GM13977 (cell line): ENCODE measurements around the gene FZD2.
A peak's percentile ranks its signal among the peaks of the same experiment; 100 is the strongest.

ENCODE experiments used
- DNase-seq: peaks from one replicate; pipeline ENCODE4 v3.0.0; 2012; ENCODE audit warnings: low spot score
- in situ Hi-C: fragments of 300-500 bp; cut with MboI; formaldehyde crosslinking; loops from one replicate; pipeline ENCODE4 v1.12.0; 2022; ENCODE audit warnings: low sequenced_read_pairs, low pct_unique_long_range_greater_than_20kb, mixed read lengths, inconsistent platforms; ENCODE audit not compliant: unreplicated experiment
- TF ChIP-seq, protein P1 (sequence below): IDR thresholded peaks from 2 replicates; pipeline ENCODE4 v1.5.1; 2012; ENCODE audit warnings: mild to moderate bottlenecking, control low read depth; ENCODE audit not compliant: insufficient read depth; ENCODE audit errors: extremely low read depth, missing control alignments

FZD2 gene

DNA sequence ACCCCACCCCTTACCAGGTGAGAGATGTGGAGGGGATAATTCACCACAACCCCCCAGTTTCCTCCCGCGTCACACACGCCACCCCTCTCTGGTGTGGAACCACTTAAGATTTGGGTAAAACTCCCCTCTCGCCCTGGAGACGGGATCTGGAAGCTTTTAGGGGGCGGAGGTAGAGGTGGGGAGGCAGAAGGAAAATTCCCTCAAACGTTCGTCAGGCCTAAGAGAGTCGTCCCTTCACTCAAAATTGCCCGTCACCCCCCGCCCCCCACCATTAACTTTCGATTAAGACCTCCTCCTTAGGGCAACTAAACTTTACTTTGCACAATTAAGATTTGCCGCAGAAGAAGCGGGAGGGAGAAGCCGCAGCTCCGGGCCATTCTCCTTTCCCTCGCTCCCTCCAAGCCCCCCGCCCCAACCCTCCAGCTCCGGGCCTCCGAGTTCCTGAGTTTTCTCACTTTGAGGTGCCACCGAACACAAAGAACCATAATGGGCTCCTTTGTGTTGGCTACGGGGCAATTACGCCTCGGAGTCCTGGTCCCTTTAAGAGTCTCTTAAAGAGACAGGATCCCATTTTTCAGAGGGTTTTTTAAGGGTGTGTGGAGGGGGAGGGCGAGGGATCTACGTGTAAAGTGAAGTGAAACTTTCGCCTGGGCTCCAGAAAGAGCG lies 985 bp upstream of the FZD2 start:
- in situ Hi-C loops = no loop called here
- TF ChIP-seq, protein P1, sequence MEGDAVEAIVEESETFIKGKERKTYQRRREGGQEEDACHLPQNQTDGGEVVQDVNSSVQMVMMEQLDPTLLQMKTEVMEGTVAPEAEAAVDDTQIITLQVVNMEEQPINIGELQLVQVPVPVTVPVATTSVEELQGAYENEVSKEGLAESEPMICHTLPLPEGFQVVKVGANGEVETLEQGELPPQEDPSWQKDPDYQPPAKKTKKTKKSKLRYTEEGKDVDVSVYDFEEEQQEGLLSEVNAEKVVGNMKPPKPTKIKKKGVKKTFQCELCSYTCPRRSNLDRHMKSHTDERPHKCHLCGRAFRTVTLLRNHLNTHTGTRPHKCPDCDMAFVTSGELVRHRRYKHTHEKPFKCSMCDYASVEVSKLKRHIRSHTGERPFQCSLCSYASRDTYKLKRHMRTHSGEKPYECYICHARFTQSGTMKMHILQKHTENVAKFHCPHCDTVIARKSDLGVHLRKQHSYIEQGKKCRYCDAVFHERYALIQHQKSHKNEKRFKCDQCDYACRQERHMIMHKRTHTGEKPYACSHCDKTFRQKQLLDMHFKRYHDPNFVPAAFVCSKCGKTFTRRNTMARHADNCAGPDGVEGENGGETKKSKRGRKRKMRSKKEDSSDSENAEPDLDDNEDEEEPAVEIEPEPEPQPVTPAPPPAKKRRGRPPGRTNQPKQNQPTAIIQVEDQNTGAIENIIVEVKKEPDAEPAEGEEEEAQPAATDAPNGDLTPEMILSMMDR = no peak
- peak; percentile 81 for DNase-seq

DNA sequence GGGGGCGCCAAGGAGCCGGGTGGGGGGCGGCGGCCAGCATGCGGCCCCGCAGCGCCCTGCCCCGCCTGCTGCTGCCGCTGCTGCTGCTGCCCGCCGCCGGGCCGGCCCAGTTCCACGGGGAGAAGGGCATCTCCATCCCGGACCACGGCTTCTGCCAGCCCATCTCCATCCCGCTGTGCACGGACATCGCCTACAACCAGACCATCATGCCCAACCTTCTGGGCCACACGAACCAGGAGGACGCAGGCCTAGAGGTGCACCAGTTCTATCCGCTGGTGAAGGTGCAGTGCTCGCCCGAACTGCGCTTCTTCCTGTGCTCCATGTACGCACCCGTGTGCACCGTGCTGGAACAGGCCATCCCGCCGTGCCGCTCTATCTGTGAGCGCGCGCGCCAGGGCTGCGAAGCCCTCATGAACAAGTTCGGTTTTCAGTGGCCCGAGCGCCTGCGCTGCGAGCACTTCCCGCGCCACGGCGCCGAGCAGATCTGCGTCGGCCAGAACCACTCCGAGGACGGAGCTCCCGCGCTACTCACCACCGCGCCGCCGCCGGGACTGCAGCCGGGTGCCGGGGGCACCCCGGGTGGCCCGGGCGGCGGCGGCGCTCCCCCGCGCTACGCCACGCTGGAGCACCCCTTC lies 484 bp downstream of the FZD2 start:
- in situ Hi-C loops = no loop called here
- TF ChIP-seq, protein P1 = no peak
- peak; percentile 50 for DNase-seq

DNA sequence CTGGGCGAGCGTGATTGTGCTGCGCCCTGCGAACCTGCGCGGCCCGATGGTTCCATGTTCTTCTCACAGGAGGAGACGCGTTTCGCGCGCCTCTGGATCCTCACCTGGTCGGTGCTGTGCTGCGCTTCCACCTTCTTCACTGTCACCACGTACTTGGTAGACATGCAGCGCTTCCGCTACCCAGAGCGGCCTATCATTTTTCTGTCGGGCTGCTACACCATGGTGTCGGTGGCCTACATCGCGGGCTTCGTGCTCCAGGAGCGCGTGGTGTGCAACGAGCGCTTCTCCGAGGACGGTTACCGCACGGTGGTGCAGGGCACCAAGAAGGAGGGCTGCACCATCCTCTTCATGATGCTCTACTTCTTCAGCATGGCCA lies 1.0 kb downstream of the FZD2 start:
- TF ChIP-seq, protein P1 = no peak
- in situ Hi-C loops = no loop called here
- no peak for DNase-seq

DNA sequence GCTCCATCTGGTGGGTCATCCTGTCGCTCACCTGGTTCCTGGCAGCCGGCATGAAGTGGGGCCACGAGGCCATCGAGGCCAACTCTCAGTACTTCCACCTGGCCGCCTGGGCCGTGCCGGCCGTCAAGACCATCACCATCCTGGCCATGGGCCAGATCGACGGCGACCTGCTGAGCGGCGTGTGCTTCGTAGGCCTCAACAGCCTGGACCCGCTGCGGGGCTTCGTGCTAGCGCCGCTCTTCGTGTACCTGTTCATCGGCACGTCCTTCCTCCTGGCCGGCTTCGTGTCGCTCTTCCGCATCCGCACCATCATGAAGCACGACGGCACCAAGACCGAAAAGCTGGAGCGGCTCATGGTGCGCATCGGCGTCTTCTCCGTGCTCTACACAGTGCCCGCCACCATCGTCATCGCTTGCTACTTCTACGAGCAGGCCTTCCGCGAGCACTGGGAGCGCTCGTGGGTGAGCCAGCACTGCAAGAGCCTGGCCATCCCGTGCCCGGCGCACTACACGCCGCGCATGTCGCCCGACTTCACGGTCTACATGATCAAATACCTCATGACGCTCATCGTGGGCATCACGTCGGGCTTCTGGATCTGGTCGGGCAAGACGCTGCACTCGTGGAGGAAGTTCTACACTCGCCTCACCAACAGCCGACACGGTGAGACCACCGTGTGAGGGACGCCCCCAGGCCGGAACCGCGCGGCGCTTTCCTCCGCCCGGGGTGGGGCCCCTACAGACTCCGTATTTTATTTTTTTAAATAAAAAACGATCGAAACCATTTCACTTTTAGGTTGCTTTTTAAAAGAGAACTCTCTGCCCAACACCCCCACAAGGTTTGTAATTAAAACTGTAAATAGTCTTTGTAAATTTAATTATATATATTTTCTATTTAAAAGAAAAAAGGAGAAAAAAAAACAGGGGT lies 1.7 kb downstream of the FZD2 start:
- no peak for DNase-seq
- TF ChIP-seq, protein P1 = no peak
- in situ Hi-C loops = no loop called here

DNA sequence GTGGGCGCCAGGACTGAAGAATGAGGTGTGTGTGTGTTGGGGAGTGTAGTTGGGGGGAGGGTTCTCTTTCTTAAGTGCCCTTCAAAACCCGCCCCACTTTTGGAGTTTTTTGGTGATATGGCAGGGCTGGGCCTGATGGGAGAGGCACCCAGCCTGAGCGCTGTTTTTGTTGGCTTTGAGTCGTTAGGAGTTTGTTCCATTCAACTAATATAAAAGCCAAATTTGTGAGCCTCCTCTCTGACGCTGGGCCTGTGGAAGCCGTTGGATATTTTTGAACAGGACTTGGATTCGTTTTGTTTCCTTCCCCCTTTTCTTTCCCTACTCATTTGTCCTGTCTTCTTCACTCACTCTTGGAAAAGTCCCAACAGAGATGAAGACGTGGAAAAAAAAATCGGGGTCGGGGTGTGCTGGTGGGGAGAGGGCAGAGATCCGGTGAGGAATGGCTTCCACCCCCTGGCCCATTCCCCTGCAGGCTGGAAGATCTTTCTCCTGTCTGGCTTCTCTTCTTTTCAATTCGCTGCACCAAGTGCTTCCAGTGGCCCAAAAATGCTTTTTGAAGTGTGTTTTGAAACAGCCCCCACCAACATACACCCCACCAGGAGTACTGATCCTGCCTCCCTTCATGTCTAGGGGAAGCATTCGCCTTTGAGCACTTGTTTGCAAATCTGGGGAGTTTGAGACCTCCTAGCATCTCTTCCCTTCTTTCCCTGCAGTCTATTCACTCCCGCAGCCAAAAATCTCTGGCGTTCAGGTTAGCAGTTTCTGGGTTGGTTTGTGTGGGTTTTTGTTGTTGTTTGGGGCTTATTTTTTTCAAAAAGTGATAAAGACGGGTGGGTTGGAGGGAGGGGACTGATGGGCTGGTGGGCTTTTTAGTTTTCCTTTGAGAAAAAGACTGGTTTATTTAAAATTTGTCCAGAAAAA lies 2.6 kb downstream of the FZD2 start:
- in situ Hi-C loops = no loop called here
- DNase-seq = no peak
- TF ChIP-seq, protein P1 = no peak

DNA sequence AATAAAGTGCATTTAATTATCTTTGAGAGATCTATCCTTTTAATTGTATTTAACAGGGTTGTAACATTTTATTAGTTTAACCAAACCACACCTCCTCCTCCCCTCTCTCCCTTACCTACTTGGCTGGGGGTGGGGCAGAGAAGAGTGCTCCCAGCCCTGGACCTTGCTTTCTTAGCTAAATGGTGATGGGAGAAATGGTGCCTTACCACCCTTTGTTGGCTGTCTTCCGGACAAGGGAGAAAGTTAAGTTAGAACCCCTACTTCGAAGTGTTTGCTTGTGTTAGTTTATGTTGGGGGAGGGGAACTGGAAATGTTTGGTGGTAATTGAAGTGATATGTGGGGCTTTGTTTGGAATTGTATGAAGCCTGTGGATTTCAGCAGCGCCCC lies 3.9 kb downstream of the FZD2 start:
- DNase-seq = no peak
- TF ChIP-seq, protein P1 = no peak
- in situ Hi-C loops = no loop called here
